ENCODE results near the gene ARSB. TPM values are rescaled to one million over a fixed set of nuclear protein-coding genes. Genes with fewer than 3 reads are reported as not detected.

ARSB gene
- total RNA-seq, 2 experiments from 2014 or later = 7.0 to 7.1 TPM

- H3K36me3 Mint-ChIP-seq (ENCODE audit: low read depth) = peaks cover 7% of the 10 kb centered on the region
- H3K9me3 Mint-ChIP-seq = peaks cover 6% of the 10 kb centered on the region
- no peak overlapping the region for H3K4me3 Mint-ChIP-seq
- DNase-seq = no peak
- no peaks in the 10 kb centered on the region for H3K27me3 Mint-ChIP-seq (ENCODE audit: low read depth)
- intact Hi-C loops (cut with micrococcal nuclease) = no loop called here
- no peak overlapping the region for H3K27ac Mint-ChIP-seq
- CTCF ChIA-PET = no interaction called here
- no peaks in the 10 kb centered on the region for H3K4me1 Mint-ChIP-seq (ENCODE audit: low read depth)
These were observed 180.1 kb downstream of the ARSB start for GRCh38 chr5:78804995-78805394.

- H3K4me3 Mint-ChIP-seq = no peak overlapping the region
- no peaks in the 10 kb centered on the region for H3K27me3 Mint-ChIP-seq (ENCODE audit: low read depth)
- CTCF ChIA-PET = no interaction called here
- no peak for DNase-seq
- intact Hi-C loops (cut with micrococcal nuclease) = no loop called here
- H3K27ac Mint-ChIP-seq = no peak overlapping the region
- H3K9me3 Mint-ChIP-seq = peaks cover 6% of the 10 kb centered on the region
- no peaks in the 10 kb centered on the region for H3K4me1 Mint-ChIP-seq (ENCODE audit: low read depth)
- H3K36me3 Mint-ChIP-seq (ENCODE audit: low read depth) = peaks cover 7% of the 10 kb centered on the region
These were observed 181.2 kb downstream of the ARSB start for GRCh38 chr5:78803941-78804340.

DNA sequence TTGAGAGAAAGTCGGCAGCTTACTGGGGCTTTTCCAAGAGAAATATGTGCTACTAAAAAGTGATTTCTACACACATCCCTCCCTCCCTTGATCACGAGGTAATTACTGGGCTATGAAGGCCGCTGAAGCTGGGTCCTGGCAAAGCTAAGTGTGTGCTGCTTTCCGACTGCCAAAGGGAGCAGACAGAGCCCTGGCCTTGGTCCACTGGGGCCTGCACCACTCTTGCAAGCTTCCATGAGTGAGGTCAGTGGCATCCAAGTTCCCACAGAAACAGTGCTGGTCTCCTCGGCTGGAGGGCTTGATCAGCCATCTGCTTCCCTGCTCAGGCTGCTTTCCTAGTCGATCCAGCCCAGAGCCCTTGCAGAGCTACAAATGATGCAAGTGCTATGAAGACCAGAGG, 181.8 kb downstream of the ARSB start:
- peaks cover 6% of the 10 kb centered on the region for H3K9me3 Mint-ChIP-seq
- peaks cover 7% of the 10 kb centered on the region for H3K36me3 Mint-ChIP-seq (ENCODE audit: low read depth)
- H3K4me1 Mint-ChIP-seq (ENCODE audit: low read depth) = no peaks in the 10 kb centered on the region
- no peak overlapping the region for H3K27ac Mint-ChIP-seq
- no peak overlapping the region for H3K4me3 Mint-ChIP-seq
- no peak for DNase-seq
- intact Hi-C loops (cut with micrococcal nuclease) = no loop called here
- H3K27me3 Mint-ChIP-seq (ENCODE audit: low read depth) = no peaks in the 10 kb centered on the region
- CTCF ChIA-PET = no interaction called here

- Mint-ChIP-seq H3K27ac (no peak overlapping the region), H3K36me3 (ENCODE audit: low read depth) (peaks cover 8% of the 10 kb centered on the region), H3K4me3 (no peak overlapping the region), H3K9me3 (peaks cover 6% of the 10 kb centered on the region), H3K4me1 (ENCODE audit: low read depth) (no peaks in the 10 kb centered on the region), H3K27me3 (ENCODE audit: low read depth) (no peaks in the 10 kb centered on the region)
- intact Hi-C loops (cut with micrococcal nuclease) = no loop called here
- no peak for DNase-seq
- CTCF ChIA-PET = no interaction called here
These were observed 183.7 kb downstream of the ARSB start for GRCh38 chr5:78801413-78801812.

GRCh38 chr5:78799266-78800017, 185.7 kb downstream of the ARSB start:
- H3K9me3 Mint-ChIP-seq = peaks cover 6% of the 10 kb centered on the region
- no peak overlapping the region for H3K27ac Mint-ChIP-seq
- DNase-seq = no peak
- H3K4me3 Mint-ChIP-seq = no peak overlapping the region
- H3K27me3 Mint-ChIP-seq (ENCODE audit: low read depth) = no peaks in the 10 kb centered on the region
- CTCF ChIA-PET = interaction anchor here (1.1 kb wide), 1 partner anchor 26 kb away, joined by 3 read pairs; no protein-coding TSS in a partner anchor
- H3K36me3 Mint-ChIP-seq (ENCODE audit: low read depth) = peaks cover 7% of the 10 kb centered on the region
- H3K4me1 Mint-ChIP-seq (ENCODE audit: low read depth) = no peaks in the 10 kb centered on the region
- intact Hi-C loops (cut with micrococcal nuclease) = no loop called here

GRCh38 chr5:78798673-78799029, 186.5 kb downstream of the ARSB start:
- Mint-ChIP-seq H3K4me3 (no peak overlapping the region), H3K27me3 (ENCODE audit: low read depth) (no peaks in the 10 kb centered on the region), H3K36me3 (ENCODE audit: low read depth) (peaks cover 7% of the 10 kb centered on the region), H3K27ac (no peak overlapping the region), H3K9me3 (peaks cover 6% of the 10 kb centered on the region), H3K4me1 (ENCODE audit: low read depth) (no peaks in the 10 kb centered on the region)
- intact Hi-C loops (cut with micrococcal nuclease) = no loop called here
- no peak for DNase-seq
- CTCF ChIA-PET = interaction anchor here (1.1 kb wide), 1 partner anchor 27 kb away, joined by 3 read pairs; no protein-coding TSS in a partner anchor

GRCh38 chr5:78797936-78798672, 187.0 kb downstream of the ARSB start:
- Mint-ChIP-seq H3K27ac (no peak overlapping the region), H3K4me3 (no peak overlapping the region), H3K27me3 (ENCODE audit: low read depth) (no peaks in the 10 kb centered on the region), H3K9me3 (peaks cover 6% of the 10 kb centered on the region), H3K36me3 (ENCODE audit: low read depth) (peaks cover 7% of the 10 kb centered on the region), H3K4me1 (ENCODE audit: low read depth) (no peaks in the 10 kb centered on the region)
- CTCF ChIA-PET = no interaction called here
- DNase-seq = no peak
- intact Hi-C loops (cut with micrococcal nuclease) = no loop called here

DNA sequence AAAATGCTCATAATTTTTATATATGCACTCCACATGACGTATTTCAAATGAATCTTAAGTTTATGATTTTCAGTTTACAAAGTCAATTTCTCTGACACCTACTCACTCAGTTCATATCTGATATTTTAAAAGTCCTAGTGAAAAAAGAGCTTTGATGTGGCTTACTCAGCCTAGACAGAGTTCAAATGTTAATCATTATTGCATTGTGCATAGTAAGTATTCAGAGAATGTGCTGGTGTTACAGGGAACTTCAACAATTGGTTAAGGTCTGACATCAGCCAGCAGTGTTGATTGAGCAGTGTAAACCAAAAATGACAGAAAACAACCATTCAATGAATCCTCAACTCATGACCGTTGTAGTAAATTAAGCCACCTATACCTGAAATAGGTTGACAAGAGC, 189.4 kb downstream of the ARSB start:
- CTCF ChIA-PET = no interaction called here
- intact Hi-C loops (cut with micrococcal nuclease) = no loop called here

GRCh38 chr5:78794693-78795215, 190.4 kb downstream of the ARSB start:
- CTCF ChIA-PET = interaction anchor here (0.6 to 1.3 kb wide), 2 partner anchors 97 to 949 kb away, joined by 3 read pairs; no protein-coding TSS in a partner anchor
- Mint-ChIP-seq H3K27ac (no peak overlapping the region), H3K36me3 (ENCODE audit: low read depth) (peaks cover 2% of the 10 kb centered on the region), H3K4me3 (no peak overlapping the region), H3K9me3 (no peaks in the 10 kb centered on the region), H3K27me3 (ENCODE audit: low read depth) (no peaks in the 10 kb centered on the region), H3K4me1 (ENCODE audit: low read depth) (no peaks in the 10 kb centered on the region)
- intact Hi-C loops (cut with micrococcal nuclease) = no loop called here
- no peak for DNase-seq

More for the DNA sequence above, 189.4 kb downstream of the ARSB start:
- Mint-ChIP-seq H3K27me3 (ENCODE audit: low read depth) (no peaks in the 10 kb centered on the region), H3K9me3 (peaks cover 2% of the 10 kb centered on the region), H3K27ac (no peak overlapping the region), H3K4me3 (no peak overlapping the region), H3K4me1 (ENCODE audit: low read depth) (no peaks in the 10 kb centered on the region), H3K36me3 (ENCODE audit: low read depth) (peaks cover 4% of the 10 kb centered on the region)
- no peak for DNase-seq

- Mint-ChIP-seq H3K4me3 (no peak overlapping the region), H3K4me1 (ENCODE audit: low read depth) (no peaks in the 10 kb centered on the region), H3K9me3 (no peaks in the 10 kb centered on the region), H3K27me3 (ENCODE audit: low read depth) (no peaks in the 10 kb centered on the region), H3K27ac (no peak overlapping the region), H3K36me3 (ENCODE audit: low read depth) (peaks cover 2% of the 10 kb centered on the region)
- no peak for DNase-seq
- CTCF ChIA-PET = interaction anchor here (1.3 kb wide), 1 partner anchor 97 kb away, joined by 3 read pairs; no protein-coding TSS in a partner anchor
- intact Hi-C loops (cut with micrococcal nuclease) = no loop called here
These were observed 191.0 kb downstream of the ARSB start for GRCh38 chr5:78793907-78794662.

DNA sequence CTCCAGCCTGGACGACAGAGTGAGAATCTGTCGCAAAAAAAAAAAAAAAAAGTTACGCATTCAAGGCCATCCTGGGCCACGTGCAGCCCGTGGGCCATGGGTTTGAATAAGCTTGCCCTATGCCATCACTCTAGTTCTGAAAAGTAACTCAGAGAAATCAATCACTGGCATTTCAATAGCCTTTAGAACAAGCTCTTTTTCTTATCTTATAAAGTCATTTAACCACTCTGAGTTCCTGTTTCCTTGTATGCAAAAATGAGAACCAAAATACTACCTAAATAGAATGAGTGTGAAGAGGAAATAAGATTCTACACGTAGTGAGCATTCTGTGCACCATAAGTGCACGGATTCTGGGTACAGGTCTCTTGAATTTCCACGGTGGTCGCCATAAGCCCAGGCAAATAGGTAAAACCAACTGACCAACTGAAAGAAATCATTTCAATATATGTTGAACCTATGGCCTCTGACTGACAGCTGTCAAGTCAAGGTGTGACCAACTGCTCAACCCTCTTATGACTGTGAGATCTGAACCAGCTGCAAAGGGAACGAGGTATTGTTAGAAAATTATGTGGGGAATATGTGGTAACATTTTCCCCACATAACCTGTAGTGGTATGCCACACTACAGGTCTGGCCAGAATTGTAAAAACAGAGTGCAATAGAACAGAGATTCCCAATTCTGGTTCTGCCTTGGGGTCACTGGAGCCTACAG, 192.6 kb downstream of the ARSB start:
- no peak overlapping the region for H3K27ac Mint-ChIP-seq
- peaks cover 2% of the 10 kb centered on the region for H3K36me3 Mint-ChIP-seq (ENCODE audit: low read depth)
- no peaks in the 10 kb centered on the region for H3K4me1 Mint-ChIP-seq (ENCODE audit: low read depth)
- CTCF ChIA-PET = no interaction called here
- no peak for DNase-seq
- H3K27me3 Mint-ChIP-seq (ENCODE audit: low read depth) = no peaks in the 10 kb centered on the region
- H3K9me3 Mint-ChIP-seq = no peaks in the 10 kb centered on the region
- intact Hi-C loops (cut with micrococcal nuclease) = no loop called here
- H3K4me3 Mint-ChIP-seq = no peak overlapping the region
